Measurements from ENCODE around the gene UBR4.

DNA sequence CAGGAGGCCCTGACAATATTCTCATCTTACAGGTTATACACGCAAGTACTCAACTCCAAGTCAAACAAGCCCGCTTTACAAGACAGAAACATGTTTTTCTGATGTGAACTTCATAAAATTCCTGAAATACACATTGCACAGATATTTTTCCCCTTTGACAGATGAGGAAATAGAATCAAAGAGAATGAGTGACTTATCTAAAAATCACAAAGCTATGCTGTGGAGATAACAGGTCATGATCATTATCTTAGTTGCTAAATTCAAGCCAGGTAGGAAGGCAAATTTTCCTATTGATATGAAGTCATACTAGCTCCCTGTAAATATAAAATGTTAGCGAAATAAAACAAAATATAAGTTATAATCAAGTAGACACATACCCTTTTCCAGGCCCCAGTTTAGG, 18.3 kb downstream of the UBR4 start:
- TF ChIP-seq, protein P1, sequence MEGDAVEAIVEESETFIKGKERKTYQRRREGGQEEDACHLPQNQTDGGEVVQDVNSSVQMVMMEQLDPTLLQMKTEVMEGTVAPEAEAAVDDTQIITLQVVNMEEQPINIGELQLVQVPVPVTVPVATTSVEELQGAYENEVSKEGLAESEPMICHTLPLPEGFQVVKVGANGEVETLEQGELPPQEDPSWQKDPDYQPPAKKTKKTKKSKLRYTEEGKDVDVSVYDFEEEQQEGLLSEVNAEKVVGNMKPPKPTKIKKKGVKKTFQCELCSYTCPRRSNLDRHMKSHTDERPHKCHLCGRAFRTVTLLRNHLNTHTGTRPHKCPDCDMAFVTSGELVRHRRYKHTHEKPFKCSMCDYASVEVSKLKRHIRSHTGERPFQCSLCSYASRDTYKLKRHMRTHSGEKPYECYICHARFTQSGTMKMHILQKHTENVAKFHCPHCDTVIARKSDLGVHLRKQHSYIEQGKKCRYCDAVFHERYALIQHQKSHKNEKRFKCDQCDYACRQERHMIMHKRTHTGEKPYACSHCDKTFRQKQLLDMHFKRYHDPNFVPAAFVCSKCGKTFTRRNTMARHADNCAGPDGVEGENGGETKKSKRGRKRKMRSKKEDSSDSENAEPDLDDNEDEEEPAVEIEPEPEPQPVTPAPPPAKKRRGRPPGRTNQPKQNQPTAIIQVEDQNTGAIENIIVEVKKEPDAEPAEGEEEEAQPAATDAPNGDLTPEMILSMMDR (IDR thresholded peaks at IDR 0.05), result no peak
- no peak for TF ChIP-seq POLR2A (IDR thresholded peaks at IDR 0.05)
